ENCODE results near the gene ZBTB37. TPM values are rescaled to one million over a fixed set of nuclear protein-coding genes. Genes with fewer than 3 reads are reported as not detected.
"Not testable (repeated sequence)": the region's sequence is repeated elsewhere in the genome, so short reads cannot be mapped to it uniquely, and the experiment has no call there.

Gene ZBTB37
- total RNA-seq, 1 donor from 2014 or later: 7.9 TPM

DNA sequence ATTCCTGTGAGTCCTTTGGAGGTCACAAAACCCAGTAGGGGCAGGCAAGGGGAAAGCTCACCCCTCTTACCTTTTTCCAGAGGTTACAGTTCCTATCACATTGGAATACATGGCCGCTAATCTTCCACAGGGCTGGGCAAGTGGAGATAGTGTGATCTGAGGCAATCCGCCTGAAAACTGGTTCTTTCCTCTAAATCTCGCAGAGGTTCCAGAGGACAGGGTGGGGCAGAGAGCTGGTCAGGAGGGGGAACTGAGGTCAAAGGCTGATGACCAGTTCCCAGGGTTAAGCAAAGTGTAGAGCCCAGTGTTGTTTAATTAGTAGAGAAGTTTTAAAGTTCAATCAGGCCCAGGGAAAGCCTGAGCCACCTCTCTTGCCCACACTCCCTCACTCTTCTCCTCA is 49.0 kb downstream of the ZBTB37 start, which contains the start of gene SERPINC1:
SERPINC1 (minus strand) TSS at position 179 of the 400 bp plus-strand sequence; CDS start at position 111, 68 bp downstream.
- H3K36me3 ChIP-seq (ENCODE audit: control insufficient read depth, insufficient read depth, low read length): no peaks in the 10 kb centered on the region
- no peak within 1 kb of the TSS for H3K4me3 ChIP-seq (ENCODE audit: low read depth, low read length)
- no peak for DNase-seq (ENCODE audit: low read depth)
- no peaks in the 10 kb centered on the region for H3K27me3 ChIP-seq (ENCODE audit: control insufficient read depth, insufficient read depth, low read length)
- no peak for TF ChIP-seq CTCF (IDR thresholded peaks at IDR 0.05; ENCODE audit: insufficient read depth, low read length, poor library complexity, severe bottlenecking)

- H3K36me3 ChIP-seq (ENCODE audit: control insufficient read depth, insufficient read depth, low read length): no peaks in the 10 kb centered on the region
- DNase-seq (ENCODE audit: low read depth): no peak
- no peak for TF ChIP-seq CTCF (IDR thresholded peaks at IDR 0.05; ENCODE audit: insufficient read depth, low read length, poor library complexity, severe bottlenecking)
- no peaks in the 10 kb centered on the region for H3K27me3 ChIP-seq (ENCODE audit: control insufficient read depth, insufficient read depth, low read length)
- no peak overlapping the region for H3K4me3 ChIP-seq (ENCODE audit: low read depth, low read length)
These were observed 49.7 kb downstream of the ZBTB37 start for GRCh38 chr1:173917635-173918493.

- no peak for TF ChIP-seq CTCF (IDR thresholded peaks at IDR 0.05; ENCODE audit: insufficient read depth, low read length, poor library complexity, severe bottlenecking)
- no peak for DNase-seq (ENCODE audit: low read depth)
- Histone ChIP-seq H3K4me3 (ENCODE audit: low read depth, low read length) (no peak overlapping the region), H3K36me3 (ENCODE audit: control insufficient read depth, insufficient read depth, low read length) (no peaks in the 10 kb centered on the region), H3K27me3 (ENCODE audit: control insufficient read depth, insufficient read depth, low read length) (no peaks in the 10 kb centered on the region)
These were observed 52.7 kb downstream of the ZBTB37 start for GRCh38 chr1:173920861-173921260.

GRCh38 chr1:173925306-173926242 is 57.4 kb downstream of the ZBTB37 start:
- H3K4me3 ChIP-seq (ENCODE audit: low read depth, low read length): no peak overlapping the region
- no peaks in the 10 kb centered on the region for H3K27me3 ChIP-seq (ENCODE audit: control insufficient read depth, insufficient read depth, low read length)
- TF ChIP-seq CTCF (IDR thresholded peaks at IDR 0.05; ENCODE audit: insufficient read depth, low read length, poor library complexity, severe bottlenecking): no peak
- no peaks in the 10 kb centered on the region for H3K36me3 ChIP-seq (ENCODE audit: control insufficient read depth, insufficient read depth, low read length)
- DNase-seq (ENCODE audit: low read depth): no peak

DNA sequence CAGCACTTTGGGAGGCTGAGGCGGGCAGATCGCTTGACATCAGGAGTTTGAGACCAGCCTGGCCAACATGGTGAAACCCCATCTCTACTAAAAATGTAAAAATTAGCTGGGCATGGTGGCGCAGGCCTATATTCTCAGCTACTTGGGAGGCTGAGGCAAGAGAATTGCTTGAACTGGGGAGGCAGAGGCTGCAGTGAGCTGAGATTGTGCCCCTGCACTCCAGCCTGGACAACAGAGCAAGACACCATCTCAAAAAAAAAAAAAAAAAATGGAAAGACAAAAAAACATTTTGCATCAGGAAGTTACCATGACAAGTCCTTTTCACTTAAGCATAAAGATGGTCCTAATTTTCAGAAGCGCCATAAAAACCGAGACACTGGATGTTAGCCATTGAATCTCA is 62.4 kb downstream of the ZBTB37 start:
- not testable (repeated sequence) for H3K4me3 ChIP-seq (ENCODE audit: low read depth, low read length); H3K36me3 ChIP-seq (ENCODE audit: control insufficient read depth, insufficient read depth, low read length); H3K27me3 ChIP-seq (ENCODE audit: control insufficient read depth, insufficient read depth, low read length); DNase-seq (ENCODE audit: low read depth)

DNA sequence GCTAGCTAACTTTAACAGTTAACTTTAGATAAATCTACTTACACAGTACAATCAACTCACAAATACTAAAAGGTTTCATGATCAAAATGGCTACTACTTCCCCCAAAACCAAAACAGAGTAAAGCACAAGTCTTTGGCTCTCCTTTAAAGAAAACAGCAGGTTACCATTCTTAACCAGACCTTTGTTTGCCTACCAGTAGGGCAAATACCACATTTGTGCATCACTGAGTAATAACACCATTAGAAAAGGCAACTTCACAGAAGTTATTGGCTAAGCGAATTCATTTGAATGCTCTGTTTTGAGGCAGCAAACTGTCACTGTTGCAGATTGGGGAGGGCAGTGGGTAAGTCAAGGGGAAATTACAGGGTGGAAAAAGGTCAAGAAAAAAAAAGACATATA is 66.3 kb downstream of the ZBTB37 start:
- Histone ChIP-seq H3K36me3 (ENCODE audit: control insufficient read depth, insufficient read depth, low read length) (no peaks in the 10 kb centered on the region), H3K27me3 (ENCODE audit: control insufficient read depth, insufficient read depth, low read length) (no peaks in the 10 kb centered on the region), H3K4me3 (ENCODE audit: low read depth, low read length) (no peak overlapping the region)
- TF ChIP-seq CTCF (IDR thresholded peaks at IDR 0.05; ENCODE audit: insufficient read depth, low read length, poor library complexity, severe bottlenecking): no peak
- DNase-seq (ENCODE audit: low read depth): no peak

Measured in kidney epithelial cell (primary cell).